GM19468 (cell line): ENCODE results near the gene CEP97.
"Not testable (repeated sequence)": the region's sequence is repeated elsewhere in the genome, so short reads cannot be mapped to it uniquely, and the experiment has no call there.

Source experiments
- ATAC-seq: cut with Tn5 transposase; IDR thresholded peaks from one replicate; pipeline ENCODE4 v1.9.1; 2021; ENCODE audit warnings: mild to moderate bottlenecking, moderate library complexity, moderate number of reproducible peaks; ENCODE audit not compliant: unreplicated experiment; ENCODE audit errors: extremely low read depth

Gene CEP97

DNA sequence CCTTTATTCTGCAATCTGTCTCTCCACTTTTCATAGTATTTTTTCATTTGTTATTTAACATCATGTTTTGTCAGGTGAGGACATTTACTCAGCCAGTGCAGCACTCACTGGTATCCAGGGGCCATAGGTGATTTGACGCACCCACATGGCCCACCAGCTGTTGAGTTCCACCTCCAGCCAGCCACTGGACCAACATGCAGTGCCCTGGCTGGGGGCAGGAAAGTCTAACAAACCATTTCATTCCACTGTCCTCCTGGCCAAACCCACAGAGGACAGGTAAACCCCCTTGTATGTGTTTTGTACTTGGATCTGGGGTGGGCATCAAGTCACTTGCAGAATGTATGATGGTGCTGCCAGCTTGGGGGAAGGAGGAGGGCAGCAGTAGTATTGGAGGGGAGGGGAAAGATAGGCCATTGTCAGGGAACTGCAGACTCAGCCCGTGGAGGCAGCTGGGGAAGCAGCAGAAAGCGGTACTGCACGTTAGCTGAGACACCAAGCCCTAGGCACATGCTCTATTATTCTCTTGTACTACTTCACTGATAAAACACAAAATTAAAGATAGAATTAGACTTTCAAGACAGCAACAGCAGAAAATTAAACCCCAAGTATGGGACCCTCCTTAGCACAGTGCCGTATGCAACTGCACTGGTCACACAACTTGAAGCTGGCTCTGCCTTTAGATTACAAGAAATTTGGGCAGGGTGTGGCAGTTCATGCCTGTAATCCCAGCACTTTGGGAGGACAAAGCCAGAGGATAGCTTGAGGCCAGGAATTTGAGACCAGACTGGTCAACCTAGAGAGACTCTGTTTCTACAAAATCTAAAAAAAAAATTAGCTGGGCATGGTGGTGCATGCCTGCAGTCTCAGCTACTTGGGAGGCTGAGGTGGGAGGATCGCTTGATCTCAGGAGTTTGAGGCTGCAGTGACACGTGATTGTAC is 22.4 kb upstream of the CEP97 start:
- no peak for ATAC-seq

DNA sequence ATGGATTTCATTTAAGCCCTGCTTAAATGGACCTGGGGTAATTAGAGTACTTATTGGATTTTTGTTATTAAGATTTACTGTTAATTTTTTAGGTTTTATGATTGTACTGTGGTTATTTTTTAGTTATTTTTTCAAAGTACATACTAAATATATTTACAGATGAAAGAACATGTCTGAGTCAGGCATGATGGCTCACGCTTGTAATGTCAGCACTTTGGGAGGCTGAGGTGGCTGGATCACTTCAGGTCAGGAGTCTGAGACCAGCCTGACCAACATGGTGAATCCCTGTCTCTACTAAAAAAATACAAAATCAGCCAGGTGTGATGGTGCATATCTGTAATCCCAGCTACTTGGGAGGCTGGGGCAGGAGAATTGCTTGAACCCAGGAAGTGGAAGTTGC is 21.7 kb upstream of the CEP97 start:
- no peak for ATAC-seq

DNA sequence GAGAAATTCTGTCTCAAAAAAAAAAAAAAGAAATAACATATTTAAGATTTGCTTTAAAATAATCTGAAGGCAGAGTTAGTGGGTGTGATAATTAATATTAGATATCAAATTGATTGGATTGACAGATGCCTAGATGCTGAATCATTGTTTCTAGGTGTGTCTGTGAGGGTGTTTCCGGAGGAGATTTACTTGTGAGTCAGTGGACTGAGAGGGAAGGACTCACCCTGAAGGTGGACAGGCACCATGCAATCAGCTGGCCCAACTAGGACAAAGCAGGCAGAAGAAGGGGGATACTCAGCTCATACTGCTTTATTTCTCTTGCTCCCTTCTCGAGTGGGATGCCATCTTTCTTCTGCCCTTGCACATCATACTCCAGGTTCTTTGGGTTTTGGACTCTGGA is 21.2 kb upstream of the CEP97 start:
- ATAC-seq, result no peak

DNA sequence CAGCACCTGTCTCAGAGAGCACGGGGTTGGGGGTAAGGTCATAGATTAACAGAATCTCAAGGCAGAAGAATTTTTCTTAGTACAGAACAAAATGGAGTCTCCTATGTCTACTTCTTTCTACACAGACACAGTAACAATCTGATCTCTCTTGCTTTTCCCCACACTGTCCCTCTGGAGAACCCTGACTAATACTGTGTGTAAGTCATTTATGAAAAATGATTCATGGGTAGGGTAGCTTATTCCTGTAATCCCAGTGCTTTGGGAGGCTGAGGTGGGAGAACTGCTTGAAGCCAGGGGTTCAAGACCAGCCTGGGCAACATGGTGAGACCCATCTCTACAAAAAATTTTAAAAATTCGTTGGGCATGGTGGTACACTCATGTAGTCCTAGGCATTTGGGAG is 19.8 kb upstream of the CEP97 start:
- not testable (repeated sequence) for ATAC-seq

DNA sequence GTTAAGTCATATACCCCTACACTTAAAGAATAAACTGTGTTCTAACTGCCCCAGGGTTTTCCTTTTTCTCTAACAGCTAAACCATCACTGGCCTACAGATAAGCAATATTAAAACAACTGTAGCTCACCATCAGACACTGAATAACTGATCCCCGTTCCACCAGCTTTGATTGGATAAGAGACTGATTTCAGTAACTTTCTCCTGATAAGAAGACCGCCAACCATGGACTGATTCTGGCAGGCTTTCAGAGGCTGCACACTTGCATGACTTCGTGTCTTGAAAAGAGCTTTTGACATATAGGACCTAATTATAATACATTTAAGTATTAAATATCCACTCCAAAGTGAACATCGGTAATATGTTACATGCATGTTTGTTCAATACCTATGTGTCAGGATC is 15.3 kb upstream of the CEP97 start:
- no peak for ATAC-seq

DNA sequence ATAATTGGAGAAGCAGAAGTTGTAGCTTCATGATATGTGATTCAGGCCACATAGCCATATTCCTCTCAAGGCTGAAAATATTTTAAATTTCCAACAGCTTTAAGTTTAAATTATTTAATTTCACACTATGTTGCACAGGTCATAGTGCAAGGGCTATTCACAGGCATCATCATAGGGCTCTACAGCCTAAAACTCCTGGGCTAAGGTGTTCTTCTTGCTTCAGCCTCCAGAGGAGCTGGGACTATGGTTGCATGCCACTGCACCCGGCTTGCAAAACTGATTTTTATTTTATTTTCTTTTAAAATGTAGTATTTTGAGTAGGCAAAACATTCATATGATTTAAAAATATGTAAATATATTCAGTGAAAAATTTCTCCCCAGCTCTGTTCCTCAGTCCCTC is 6.0 kb upstream of the CEP97 start:
- no peak for ATAC-seq

DNA sequence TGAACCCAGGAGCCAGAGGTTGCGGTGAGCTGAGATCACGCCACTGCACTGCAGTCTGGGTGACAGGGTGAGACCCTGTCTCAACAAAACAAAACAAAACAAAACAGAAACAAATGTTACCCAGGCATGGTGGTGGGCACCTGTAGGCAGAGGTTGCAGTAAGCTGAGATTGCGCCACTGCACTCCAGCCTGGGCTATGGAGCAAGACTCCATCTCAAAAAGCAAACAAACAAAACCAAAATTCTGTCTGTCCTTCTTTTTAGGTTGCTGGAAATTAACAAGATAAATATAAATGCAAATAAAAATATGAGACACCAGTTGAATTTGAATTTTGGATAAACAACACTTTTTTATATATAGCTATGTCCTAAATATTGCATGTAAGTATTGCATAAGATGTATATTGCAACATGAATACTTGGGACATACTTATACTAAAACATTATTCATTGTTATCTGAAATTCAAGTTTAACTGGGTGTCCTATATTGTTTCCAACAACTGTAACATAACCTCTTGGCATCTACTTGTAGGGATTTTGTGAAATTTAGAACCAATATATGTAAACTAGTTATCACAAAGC is 4.7 kb upstream of the CEP97 start:
- ATAC-seq, result no peak

DNA sequence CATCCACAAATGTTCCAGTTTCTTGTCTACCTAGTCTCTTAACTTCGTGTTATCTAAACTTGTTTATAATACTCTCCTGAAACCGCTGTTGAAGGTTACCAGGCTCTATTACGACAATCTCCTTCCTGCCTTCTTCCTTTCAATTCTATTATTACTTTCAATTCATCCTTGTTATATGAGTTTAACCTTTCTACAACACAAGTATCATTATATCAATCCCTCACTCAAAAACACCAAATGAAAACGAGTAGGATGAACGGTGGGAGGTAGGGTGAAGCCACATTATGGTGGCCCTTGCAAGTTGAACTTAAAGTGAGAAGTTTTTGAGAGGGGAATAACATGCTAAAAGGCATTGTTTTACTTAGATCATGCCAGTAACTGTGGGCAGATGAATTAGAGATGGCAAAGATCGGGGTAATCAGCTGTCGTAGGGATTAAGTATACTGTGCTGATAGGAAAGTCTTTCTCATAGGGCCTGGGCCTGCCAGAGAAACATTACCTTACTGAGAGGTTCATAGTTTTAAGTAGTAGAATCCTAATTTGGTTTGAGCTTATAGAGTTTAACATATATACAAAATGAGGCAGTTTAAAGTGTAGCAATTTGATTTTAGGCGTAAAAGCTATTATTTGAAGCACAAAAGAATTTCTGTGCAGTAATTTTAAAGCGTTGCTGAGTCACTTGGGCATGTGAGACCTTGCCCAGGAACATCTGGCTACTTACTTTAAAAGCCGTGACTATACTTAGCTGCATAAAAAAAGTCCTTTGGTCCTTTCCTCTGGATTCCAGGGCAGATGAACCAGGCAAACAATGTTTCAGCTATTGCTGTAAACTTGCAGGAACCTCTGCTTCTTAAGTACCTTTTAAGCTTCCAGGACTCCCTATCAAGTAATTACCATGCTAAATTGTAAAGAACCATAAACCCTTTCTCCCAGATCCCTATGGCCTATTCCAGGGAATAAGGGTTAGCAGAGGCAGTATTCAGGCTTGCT is 3.3 kb upstream of the CEP97 start:
- no peak for ATAC-seq

DNA sequence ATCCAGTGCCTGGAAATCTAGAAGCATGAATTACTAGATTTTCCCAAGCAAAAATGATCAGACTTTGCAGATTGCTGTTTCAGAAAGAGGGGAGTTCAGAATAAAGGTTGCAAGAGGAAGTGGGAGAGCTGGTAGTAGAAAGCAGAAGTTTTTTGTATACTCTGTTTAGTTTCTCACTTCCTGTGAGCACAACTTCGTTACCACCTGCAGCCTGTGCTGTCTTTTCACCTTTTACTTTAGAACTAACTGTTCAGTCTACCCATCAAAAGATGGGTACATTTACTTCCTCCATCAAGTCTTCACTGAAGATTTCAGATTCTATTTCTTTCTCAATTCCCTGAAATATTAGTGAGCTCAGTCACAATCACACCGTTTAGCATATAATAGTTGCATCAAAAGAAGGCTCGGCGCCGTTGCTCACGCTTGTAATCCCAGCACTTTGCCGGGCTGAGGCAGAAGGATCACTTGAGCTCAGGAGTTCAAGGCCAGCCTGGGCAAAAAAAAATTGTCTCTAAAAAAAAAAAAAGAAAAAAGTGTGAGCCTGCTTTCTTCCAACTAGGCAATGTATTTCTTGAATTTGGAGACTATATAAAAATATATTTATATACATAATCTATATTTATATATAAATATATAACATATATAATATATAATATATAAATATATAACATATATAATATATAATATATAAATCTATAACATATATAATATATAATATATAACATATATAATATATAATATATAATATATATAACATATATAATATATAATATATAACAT is 1.8 kb upstream of the CEP97 start:
- ATAC-seq, result peak; percentile 73

DNA sequence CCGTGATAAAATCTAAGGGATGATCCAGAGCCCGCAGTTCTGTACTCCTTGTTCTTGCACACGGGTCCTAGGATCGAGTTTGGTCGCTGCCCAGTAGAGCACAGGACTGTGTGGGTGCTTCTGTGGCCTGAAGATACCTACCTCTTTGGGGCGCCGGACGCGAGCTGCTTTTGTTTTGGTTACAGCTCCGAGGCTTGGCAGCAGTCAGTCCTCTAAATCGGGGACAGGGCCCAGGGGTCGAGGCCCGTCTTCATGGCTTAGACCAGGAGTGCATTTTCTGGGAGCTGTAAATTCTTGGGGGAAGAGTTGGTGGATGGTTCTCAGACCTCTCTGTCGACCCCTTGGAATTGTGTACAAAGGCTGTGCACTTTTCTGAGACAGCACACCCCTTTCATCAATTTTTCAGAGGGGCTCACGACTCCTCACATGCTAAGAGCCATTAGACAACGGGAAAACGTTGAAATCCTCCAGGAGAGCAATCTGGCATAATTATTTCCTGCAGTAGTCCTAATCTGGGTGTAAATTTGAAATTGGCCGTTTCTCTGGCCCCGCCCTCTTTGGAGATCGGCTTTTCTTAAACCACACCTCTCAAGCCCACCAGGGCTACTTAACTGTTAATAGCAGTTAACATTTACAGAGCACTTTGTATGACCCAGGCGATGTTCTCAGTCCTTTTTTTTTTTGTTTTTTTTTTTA is 928 bp downstream of the CEP97 start:
- no peak for ATAC-seq

DNA sequence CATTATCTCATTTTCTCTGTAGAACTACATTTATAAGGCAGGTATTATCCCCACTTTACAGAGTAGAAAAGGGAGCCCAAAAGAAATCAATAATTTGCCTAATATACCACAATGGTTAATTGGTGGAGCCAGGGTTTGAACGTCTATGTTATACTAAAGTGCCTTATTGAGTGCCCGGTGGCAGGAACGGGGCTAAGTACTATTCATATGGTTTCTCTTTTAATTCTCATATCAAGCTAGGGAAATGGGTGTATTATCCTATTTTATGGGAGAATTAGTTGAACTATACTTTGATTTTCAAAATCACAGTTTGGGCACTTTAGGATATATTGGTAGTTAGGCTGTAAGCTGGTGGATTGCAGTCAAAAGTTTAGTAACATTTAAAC is 1.5 kb downstream of the CEP97 start:
- ATAC-seq, result no peak

DNA sequence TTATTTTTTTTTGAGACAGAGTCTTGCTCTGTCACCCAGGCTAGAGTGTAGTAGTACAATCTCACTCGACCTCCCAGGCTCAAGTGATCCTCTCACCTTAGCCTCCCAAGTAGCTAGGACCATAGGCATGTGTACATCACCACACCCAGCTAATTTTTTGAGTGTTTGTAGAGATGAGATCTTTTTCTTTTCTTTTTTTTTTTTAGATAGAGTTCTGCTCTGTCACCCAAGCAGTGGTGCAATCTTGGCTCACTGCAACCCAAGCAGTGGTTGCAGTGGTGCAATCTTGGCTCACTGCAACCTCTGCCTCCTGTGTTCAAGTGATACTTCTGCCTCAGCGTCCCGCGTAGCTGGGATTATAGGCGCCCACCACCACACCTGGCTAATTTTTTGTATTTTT is 5.2 kb downstream of the CEP97 start:
- no peak for ATAC-seq

DNA sequence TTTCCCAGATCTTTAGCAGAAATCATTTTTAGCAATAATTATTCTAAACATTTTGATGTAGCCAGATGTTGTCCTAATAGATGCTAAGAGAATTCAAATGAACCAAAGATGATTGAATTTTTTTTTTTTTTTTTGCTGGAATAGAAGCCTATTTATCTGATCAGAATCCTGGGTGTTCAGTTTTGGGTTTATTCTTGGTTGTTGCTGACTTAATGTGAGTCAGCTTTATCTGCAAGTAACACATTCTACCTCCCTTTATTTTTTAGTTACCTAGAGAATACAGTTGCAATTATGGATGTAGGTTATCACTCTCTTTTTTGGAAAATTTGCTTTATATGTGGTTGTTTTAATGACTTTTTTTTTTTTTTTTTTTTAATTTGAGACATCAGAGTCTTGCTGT is 6.4 kb downstream of the CEP97 start:
- ATAC-seq, result no peak

DNA sequence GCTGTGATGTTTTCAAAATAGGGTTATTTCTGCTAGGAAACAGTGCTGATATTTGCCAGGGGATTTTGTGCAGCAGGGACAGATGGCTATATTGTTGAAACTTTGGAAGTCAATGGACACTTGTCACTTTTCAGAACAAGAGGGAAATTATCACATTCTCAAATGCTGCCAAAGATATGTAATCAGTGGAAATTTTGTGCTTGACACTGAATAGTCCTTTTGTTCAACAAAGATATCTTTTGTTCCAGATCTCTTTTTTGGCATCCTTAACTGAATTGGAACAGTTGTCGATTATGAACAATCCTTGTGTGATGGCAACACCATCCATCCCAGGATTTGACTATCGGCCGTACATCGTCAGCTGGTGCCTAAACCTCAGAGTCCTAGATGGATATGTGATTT is 7.8 kb downstream of the CEP97 start:
- ATAC-seq, result no peak

DNA sequence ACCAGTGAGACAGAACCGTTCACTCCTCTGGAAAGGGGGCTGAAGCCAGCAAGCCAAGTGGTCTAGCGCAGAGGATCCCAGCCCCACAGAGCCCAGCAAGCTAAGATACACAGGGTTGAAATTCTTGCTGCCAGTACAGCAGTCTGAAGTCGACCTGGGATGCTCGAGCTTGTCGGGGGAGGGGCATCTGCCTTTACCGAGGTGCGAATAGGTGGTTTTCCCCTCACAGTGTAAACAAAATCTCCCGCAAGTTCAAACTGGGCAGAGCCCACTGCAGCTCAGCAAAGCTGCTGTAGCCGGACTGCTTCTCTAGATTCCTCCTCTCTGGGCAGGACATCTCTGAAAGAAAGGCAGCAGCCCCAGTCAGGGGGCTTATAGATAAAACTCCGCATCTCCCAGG is 11.4 kb downstream of the CEP97 start:
- ATAC-seq, result no peak

DNA sequence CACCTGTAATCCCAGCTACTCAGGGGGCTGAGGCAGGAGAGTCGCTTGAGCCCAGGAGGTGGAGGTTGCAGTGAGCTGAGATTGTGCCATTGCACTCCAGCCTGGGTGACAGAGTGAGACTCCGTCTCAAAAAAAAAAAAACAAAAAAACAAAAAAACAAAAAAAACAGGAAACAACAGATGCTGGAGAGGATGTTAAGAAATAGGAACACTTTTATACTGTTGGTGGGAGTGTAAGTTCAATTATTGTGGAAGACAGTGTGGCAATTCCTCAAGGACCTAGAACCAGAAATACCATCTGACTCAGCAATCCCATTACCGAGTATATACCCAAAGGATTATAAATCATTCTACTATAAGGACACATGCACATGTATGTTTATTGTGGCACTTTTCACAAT is 17.5 kb downstream of the CEP97 start:
- ATAC-seq, result not testable (repeated sequence)

DNA sequence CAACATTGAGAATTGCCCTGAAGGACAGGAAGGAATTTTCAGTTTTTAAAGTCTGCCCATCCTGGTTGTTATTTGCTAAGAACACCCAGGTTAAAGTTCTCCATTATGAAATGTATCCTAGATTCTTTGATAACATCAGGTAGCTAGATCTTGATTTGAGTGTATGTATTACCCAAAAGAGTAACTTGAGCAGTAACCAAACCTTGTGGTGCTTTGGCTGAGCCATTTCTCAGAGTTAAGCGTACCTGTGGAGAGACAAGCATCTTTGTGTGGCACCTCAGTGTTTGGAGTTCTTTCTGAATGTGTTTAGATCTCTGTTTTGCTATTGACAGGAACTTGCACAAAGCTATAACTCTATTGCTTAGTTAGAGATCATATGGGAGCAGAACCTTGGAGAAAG is 20.4 kb downstream of the CEP97 start:
- no peak for ATAC-seq

DNA sequence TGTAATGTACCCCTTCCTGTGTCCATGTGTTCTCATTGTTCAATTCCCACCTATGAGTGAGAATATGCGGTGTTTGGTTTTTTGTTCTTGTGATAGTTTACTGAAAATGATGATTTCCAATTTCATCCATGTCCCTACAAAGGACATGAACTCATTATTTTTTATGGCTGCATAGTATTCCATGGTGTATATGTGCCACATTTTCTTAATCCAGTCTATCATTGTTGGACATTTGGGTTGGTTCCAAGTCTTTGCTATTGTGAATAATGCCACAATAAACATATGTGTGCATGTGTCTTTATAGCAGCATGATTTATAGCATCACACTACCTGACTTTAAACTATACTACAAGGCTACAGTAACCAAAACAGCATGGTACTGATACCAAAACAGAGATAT is 21.5 kb downstream of the CEP97 start:
- not testable (repeated sequence) for ATAC-seq

DNA sequence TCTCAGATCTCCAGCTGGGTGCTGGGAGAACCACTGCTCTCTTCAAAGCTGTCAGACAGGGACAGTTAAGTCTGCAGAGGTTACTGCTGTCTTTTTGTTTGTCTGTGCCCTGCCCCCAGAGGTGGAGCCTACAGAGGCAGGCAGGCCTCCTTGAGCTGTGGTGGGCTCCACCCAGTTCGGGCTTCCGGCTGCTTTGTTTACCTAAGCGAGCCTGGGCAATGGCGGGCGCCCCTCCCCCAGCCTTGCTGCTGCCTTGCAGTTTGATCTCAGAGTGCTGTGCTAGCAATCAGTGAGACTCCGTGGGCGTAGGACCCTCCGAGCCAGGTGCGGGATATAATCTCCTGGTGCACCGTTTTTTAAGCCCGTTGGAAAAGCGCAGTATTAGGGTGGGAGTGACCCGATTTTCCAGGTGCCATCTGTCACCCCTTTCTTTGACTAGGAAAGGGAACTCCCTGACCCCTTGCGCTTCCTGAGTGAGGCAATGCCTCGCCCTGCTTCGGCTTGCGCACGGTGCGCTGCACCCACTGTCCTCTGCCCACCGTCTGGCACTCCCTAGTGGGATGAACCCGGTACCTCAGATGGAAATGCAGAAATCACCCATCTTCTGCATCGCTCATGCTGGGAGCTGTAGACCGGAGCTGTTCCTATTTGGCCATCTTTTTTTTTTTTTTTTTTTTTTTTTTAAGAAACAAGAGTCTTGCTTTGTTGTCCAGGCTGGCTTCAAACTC is 29.1 kb downstream of the CEP97 start:
- ATAC-seq, result not testable (repeated sequence)
